ENCODE measurements around the gene TUBB8. TPM values are rescaled to one million over a fixed set of nuclear protein-coding genes. Genes with fewer than 3 reads are reported as not detected.
A peak's percentile ranks its signal among the peaks of the same experiment; 100 is the strongest.
"Not testable (repeated sequence)": the region's sequence is repeated elsewhere in the genome, so short reads cannot be mapped to it uniquely, and the experiment has no call there.

The TUBB8 gene
- total RNA-seq, 4 donors from 2014 or later: not detected

- intact Hi-C loops (cut with DNase I; ENCODE audit: low total_unique reads): no loop called here
- Histone ChIP-seq H3K36me3 (no peaks in the 10 kb centered on the region), H3K9me3 (no peaks in the 10 kb centered on the region), H3K27ac (no peak overlapping the region), H3K27me3 (no peaks in the 10 kb centered on the region), H3K4me3 (no peak overlapping the region), H3K4me1 (no peaks in the 10 kb centered on the region)
- TF ChIP-seq CTCF (IDR thresholded peaks at IDR 0.05): no peak
- TF ChIP-seq POLR2A (IDR thresholded peaks at IDR 0.05): no peak
- no peak for DNase-seq
These were observed 30.6 kb upstream of the TUBB8 start for GRCh38 chr10:79532-80215.

GRCh38 chr10:78556-78955 lies 29.5 kb upstream of the TUBB8 start:
- H3K36me3 ChIP-seq: no peaks in the 10 kb centered on the region
- no peak overlapping the region for H3K4me3 ChIP-seq
- no peaks in the 10 kb centered on the region for H3K4me1 ChIP-seq
- no peak overlapping the region for H3K27ac ChIP-seq
- intact Hi-C loops (cut with DNase I; ENCODE audit: low total_unique reads): no loop called here
- H3K27me3 ChIP-seq: no peaks in the 10 kb centered on the region
- no peak for DNase-seq
- H3K9me3 ChIP-seq: no peaks in the 10 kb centered on the region
- TF ChIP-seq CTCF (IDR thresholded peaks at IDR 0.05) (no peak), POLR2A (IDR thresholded peaks at IDR 0.05) (no peak)

DNA sequence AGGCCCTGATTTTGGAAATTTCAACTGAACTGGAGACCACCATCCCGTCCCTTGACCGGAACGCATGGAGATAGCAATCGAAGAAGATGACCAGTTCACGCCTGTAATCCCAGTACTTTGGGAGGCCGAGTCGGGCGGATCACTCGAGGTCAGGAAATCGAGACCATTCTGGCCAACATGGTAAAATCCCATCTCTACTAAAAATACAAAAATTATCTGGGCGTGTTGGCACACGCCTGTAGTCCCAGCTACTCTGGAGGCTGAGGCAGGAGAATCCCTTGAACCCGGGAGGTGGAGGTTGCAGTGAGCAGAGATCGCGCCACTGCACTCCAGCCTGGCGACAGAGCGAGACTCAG lies 25.1 kb upstream of the TUBB8 start:
- peak overlapping the region; percentile 32 to 44 for H3K4me3 ChIP-seq
- H3K27ac ChIP-seq; H3K4me1 ChIP-seq; H3K36me3 ChIP-seq; H3K27me3 ChIP-seq; H3K9me3 ChIP-seq; intact Hi-C loops (cut with DNase I; ENCODE audit: low total_unique reads); DNase-seq: not testable (repeated sequence)

DNA sequence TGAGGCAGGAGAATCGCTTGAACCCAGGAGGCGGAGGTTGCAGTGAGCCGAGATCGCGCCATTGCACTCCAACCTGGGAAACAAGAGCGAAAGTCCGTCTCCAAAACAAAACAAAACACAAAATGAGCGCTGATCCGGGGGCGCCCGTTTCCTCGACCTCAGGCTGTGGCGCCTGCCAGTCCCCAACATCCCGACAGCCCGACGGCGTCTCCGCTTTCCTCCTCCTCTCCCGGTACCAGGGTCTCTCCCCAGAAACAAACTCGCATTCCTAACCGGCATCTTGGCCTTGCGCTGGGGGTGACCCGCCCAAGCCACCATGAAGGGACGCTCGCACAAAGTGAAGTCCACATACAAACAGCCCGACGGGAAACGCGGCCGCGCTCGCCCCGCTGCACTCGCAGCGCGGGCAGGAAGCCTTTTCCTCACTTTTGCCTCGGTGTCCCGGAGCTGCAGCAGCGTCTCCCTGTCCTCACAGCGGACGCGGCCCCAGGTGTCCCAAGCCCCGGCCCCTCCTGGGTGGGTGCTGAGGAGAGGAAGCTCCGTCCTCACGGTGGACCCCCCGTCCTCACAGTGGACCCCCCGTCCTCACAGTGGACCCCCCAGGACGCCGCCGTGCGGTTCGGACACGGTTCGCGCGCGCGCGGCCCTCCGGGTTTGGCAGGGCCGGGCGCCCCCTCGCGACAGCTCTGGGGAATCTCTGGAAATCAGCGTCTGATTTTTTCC lies 24.6 kb upstream of the TUBB8 start:
- peak overlapping the region; percentile 32 to 44 for H3K4me3 ChIP-seq
- H3K9me3 ChIP-seq; H3K27ac ChIP-seq; intact Hi-C loops (cut with DNase I; ENCODE audit: low total_unique reads); H3K27me3 ChIP-seq; H3K36me3 ChIP-seq; H3K4me1 ChIP-seq: not testable (repeated sequence)
- TF ChIP-seq CTCF (IDR thresholded peaks at IDR 0.05): peak; percentile 52 to 76 (median 60)
- peak in 1 of 2 donors; percentile 42 for DNase-seq

GRCh38 chr10:68156-68555 lies 19.1 kb upstream of the TUBB8 start:
- H3K36me3 ChIP-seq; H3K27ac ChIP-seq; intact Hi-C loops (cut with DNase I; ENCODE audit: low total_unique reads): not testable (repeated sequence)

DNA sequence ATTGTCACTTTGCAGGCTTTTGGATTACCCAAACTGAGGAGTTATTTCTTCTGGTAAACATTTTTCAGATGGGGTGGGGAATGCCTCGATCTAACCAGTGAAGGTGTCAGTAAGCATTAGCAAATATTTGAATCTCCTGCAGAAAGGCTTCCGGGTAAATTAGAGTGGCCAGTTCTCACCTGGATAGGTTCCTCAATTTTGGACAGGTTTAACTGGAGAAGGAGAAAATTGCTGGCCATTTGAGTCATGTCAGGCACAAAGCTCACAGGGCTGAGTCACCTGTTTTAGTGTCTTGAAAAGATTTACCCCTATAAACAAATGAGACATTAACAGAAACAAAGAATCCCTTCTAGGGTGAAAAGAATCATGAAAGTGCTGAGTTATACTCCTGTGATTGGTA lies 830 bp upstream of the TUBB8 start:
- H3K27me3 ChIP-seq; H3K4me3 ChIP-seq; H3K36me3 ChIP-seq; H3K27ac ChIP-seq; intact Hi-C loops (cut with DNase I; ENCODE audit: low total_unique reads); H3K4me1 ChIP-seq; H3K9me3 ChIP-seq; DNase-seq: not testable (repeated sequence)

More at GRCh38 chr10:68156-68555, 19.1 kb upstream of the TUBB8 start:
- not testable (repeated sequence) for H3K4me3 ChIP-seq, DNase-seq, H3K27me3 ChIP-seq, H3K4me1 ChIP-seq, H3K9me3 ChIP-seq

- H3K27me3 ChIP-seq; H3K4me3 ChIP-seq; H3K36me3 ChIP-seq; DNase-seq; H3K27ac ChIP-seq; H3K9me3 ChIP-seq; H3K4me1 ChIP-seq; intact Hi-C loops (cut with DNase I; ENCODE audit: low total_unique reads): not testable (repeated sequence)
These were observed 1.2 kb downstream of the TUBB8 start for GRCh38 chr10:47864-48263.

- H3K36me3 ChIP-seq; H3K27ac ChIP-seq; H3K9me3 ChIP-seq; intact Hi-C loops (cut with DNase I; ENCODE audit: low total_unique reads); H3K27me3 ChIP-seq; H3K4me1 ChIP-seq; DNase-seq; H3K4me3 ChIP-seq: not testable (repeated sequence)
These were observed 35.8 kb downstream of the TUBB8 start for GRCh38 chr10:13315-13635.

GRCh38 chr10:12444-13314 lies 36.4 kb downstream of the TUBB8 start:
- H3K9me3 ChIP-seq; H3K27me3 ChIP-seq; H3K27ac ChIP-seq; H3K4me1 ChIP-seq; H3K4me3 ChIP-seq; H3K36me3 ChIP-seq; intact Hi-C loops (cut with DNase I; ENCODE audit: low total_unique reads); DNase-seq: not testable (repeated sequence)

- H3K27me3 ChIP-seq; H3K27ac ChIP-seq; H3K4me1 ChIP-seq; H3K9me3 ChIP-seq; DNase-seq; H3K36me3 ChIP-seq; intact Hi-C loops (cut with DNase I; ENCODE audit: low total_unique reads); H3K4me3 ChIP-seq: not testable (repeated sequence)
These were observed 37.8 kb downstream of the TUBB8 start for GRCh38 chr10:11260-11659.

Data from uterus (tissue), 4 donors.